T-helper 17 cell (primary cell): ENCODE measurements around the gene QPCTL. TPM values are rescaled to one million over a fixed set of nuclear protein-coding genes. Genes with fewer than 3 reads are reported as not detected.

Experiments used
- ATAC-seq: fragments of 150-1000 bp; cut with Tn5 transposase; 2 replicates; pipeline ENCODE4 v1.10.0; 2021; ENCODE audit warnings: mild to moderate bottlenecking, moderate library complexity
- DNase-seq, 3 donors: peaks; one replicate each; pipeline versions ENCODE4 v3.0.0 to v3.0.0-alpha.2; 2020 to 2021
- H3K9me3 ChIP-seq: one replicate; pipeline ENCODE4 v1.7.0; 2013; ENCODE audit warnings: low read length, mild to moderate bottlenecking; ENCODE audit not compliant: control insufficient read depth, poor library complexity, severe bottlenecking
- H3K27ac Mint-ChIP-seq: one replicate; pipeline ENCODE4 v1.8.0; 2022; ENCODE audit warnings: mild to moderate bottlenecking, moderate library complexity, mixed read lengths
- H3K27me3 Mint-ChIP-seq: one replicate; pipeline ENCODE4 v1.8.0; 2022; ENCODE audit warnings: mixed read lengths
- H3K36me3 Mint-ChIP-seq: one replicate; pipeline ENCODE4 v1.8.0; 2022; ENCODE audit warnings: low read depth, mixed read lengths
- H3K4me1 Mint-ChIP-seq: one replicate; pipeline ENCODE4 v1.8.0; 2022; ENCODE audit warnings: mild to moderate bottlenecking, mixed read lengths
- H3K4me3 Mint-ChIP-seq: one replicate; pipeline ENCODE4 v1.8.0; 2022; ENCODE audit warnings: mild to moderate bottlenecking, moderate library complexity, mixed read lengths
- total RNA-seq, 4 donors: library from RNA in 2 of 4; stranded (reverse) in 2 of 4; gene quantifications; one replicate each; pipeline ENCODE4 v1.2.3 and lab custom pipeline; 2022 to 2026

The QPCTL gene
- total RNA-seq = 10 to 100 TPM in 1 of 2 donors, 1 to 10 TPM in 1; 7.1 to 13.2 TPM
- 7.8 to 13.6 reads per million in 2 donors for total RNA-seq (lab: John Stamatoyannopoulos, UW)

GRCh38 chr19:45692187-45693105 is at the start of gene QPCTL:
Gene QPCTL (plus strand): TSS chr19:45692666. CDS start chr19:45692704, 38 bp downstream.
- no peaks in the 10 kb centered on the region for H3K9me3 ChIP-seq
- peaks cover 14% of the 10 kb centered on the region for H3K4me1 Mint-ChIP-seq
- H3K36me3 Mint-ChIP-seq = peaks cover 6% of the 10 kb centered on the region
- H3K27me3 Mint-ChIP-seq = no peaks in the 10 kb centered on the region
- DNase-seq (peak; percentile 89 to 95 (median 90)), ATAC-seq (peak; percentile 89)
- H3K4me3 Mint-ChIP-seq = peak within 1 kb of the TSS; percentile 93
- H3K27ac Mint-ChIP-seq = peak within 1 kb of the TSS; percentile 94

- no peaks in the 10 kb centered on the region for H3K36me3 Mint-ChIP-seq
- no peaks in the 10 kb centered on the region for H3K9me3 ChIP-seq
- peak overlapping the region; percentile 93 for H3K27ac Mint-ChIP-seq
- DNase-seq (peak; percentile 73 to 92 (median 75)), ATAC-seq (peak; percentile 32)
- peak overlapping the region; percentile 94 for H3K4me3 Mint-ChIP-seq
- H3K27me3 Mint-ChIP-seq = no peaks in the 10 kb centered on the region
- H3K4me1 Mint-ChIP-seq = peaks cover 38% of the 10 kb centered on the region
Measured at GRCh38 chr19:45643024-45643926, 49.2 kb upstream of the QPCTL start.

- ATAC-seq (no peak), DNase-seq (no peak)
- H3K4me1 Mint-ChIP-seq = peaks cover 32% of the 10 kb centered on the region
Measured at GRCh38 chr19:45643927-45644771, 48.3 kb upstream of the QPCTL start.

GRCh38 chr19:45645068-45645630 is 47.3 kb upstream of the QPCTL start:
- Mint-ChIP-seq H3K27me3 (no peaks in the 10 kb centered on the region), H3K4me1 (peaks cover 31% of the 10 kb centered on the region), H3K4me3 (peak overlapping the region; percentile 87), H3K36me3 (no peaks in the 10 kb centered on the region), H3K27ac (peak overlapping the region; percentile 51)
- DNase-seq = no peak
- no peak for ATAC-seq
- no peaks in the 10 kb centered on the region for H3K9me3 ChIP-seq

More at GRCh38 chr19:45643927-45644771, 48.3 kb upstream of the QPCTL start:
- no peaks in the 10 kb centered on the region for H3K9me3 ChIP-seq
- Mint-ChIP-seq H3K27me3 (no peaks in the 10 kb centered on the region), H3K27ac (peak overlapping the region; percentile 51), H3K4me3 (no peak overlapping the region), H3K36me3 (no peaks in the 10 kb centered on the region)

GRCh38 chr19:45645631-45646344 is 46.7 kb upstream of the QPCTL start:
- Mint-ChIP-seq H3K27ac (peak overlapping the region; percentile 53), H3K36me3 (no peaks in the 10 kb centered on the region), H3K4me3 (peak overlapping the region; percentile 87), H3K4me1 (peaks cover 29% of the 10 kb centered on the region), H3K27me3 (no peaks in the 10 kb centered on the region)
- ATAC-seq = peak; percentile 65
- DNase-seq = peak; percentile 60 to 72 (median 67)
- no peaks in the 10 kb centered on the region for H3K9me3 ChIP-seq

GRCh38 chr19:45646345-45646698 is 46.1 kb upstream of the QPCTL start:
- peak overlapping the region; percentile 87 for H3K4me3 Mint-ChIP-seq
- H3K36me3 Mint-ChIP-seq = no peaks in the 10 kb centered on the region
- H3K27ac Mint-ChIP-seq = peak overlapping the region; percentile 53
- no peaks in the 10 kb centered on the region for H3K27me3 Mint-ChIP-seq
- no peak for ATAC-seq
- no peak for DNase-seq
- peaks cover 24% of the 10 kb centered on the region for H3K4me1 Mint-ChIP-seq
- no peaks in the 10 kb centered on the region for H3K9me3 ChIP-seq

GRCh38 chr19:45650722-45651121 is 41.7 kb upstream of the QPCTL start:
- ATAC-seq (no peak), DNase-seq (no peak)
- no peaks in the 10 kb centered on the region for H3K9me3 ChIP-seq
- Mint-ChIP-seq H3K27ac (no peak overlapping the region), H3K27me3 (no peaks in the 10 kb centered on the region), H3K36me3 (no peaks in the 10 kb centered on the region), H3K4me3 (no peak overlapping the region), H3K4me1 (peaks cover 3% of the 10 kb centered on the region)

- H3K9me3 ChIP-seq = no peaks in the 10 kb centered on the region
- Mint-ChIP-seq H3K4me1 (peaks cover under 1% of the 10 kb centered on the region), H3K27me3 (peaks cover 2% of the 10 kb centered on the region)
Measured at GRCh38 chr19:45653634-45654033, 38.8 kb upstream of the QPCTL start.

GRCh38 chr19:45655073-45655472 is 37.4 kb upstream of the QPCTL start:
- no peak overlapping the region for H3K4me3 Mint-ChIP-seq
- ATAC-seq (no peak), DNase-seq (no peak)
- peaks cover 4% of the 10 kb centered on the region for H3K4me1 Mint-ChIP-seq
- no peak overlapping the region for H3K27ac Mint-ChIP-seq
- H3K27me3 Mint-ChIP-seq = peaks cover 12% of the 10 kb centered on the region
- peaks cover 7% of the 10 kb centered on the region for H3K36me3 Mint-ChIP-seq
- no peaks in the 10 kb centered on the region for H3K9me3 ChIP-seq

More at GRCh38 chr19:45653634-45654033, 38.8 kb upstream of the QPCTL start:
- no peak for ATAC-seq
- Mint-ChIP-seq H3K36me3 (peaks cover under 1% of the 10 kb centered on the region), H3K27ac (no peak overlapping the region), H3K4me3 (no peak overlapping the region)
- no peak for DNase-seq

GRCh38 chr19:45657520-45658167 is 34.8 kb upstream of the QPCTL start:
- DNase-seq = no peak
- H3K36me3 Mint-ChIP-seq = peaks cover 13% of the 10 kb centered on the region
- H3K9me3 ChIP-seq = no peaks in the 10 kb centered on the region

GRCh38 chr19:45659096-45659729 is 33.3 kb upstream of the QPCTL start:
- H3K9me3 ChIP-seq = no peaks in the 10 kb centered on the region
- DNase-seq = no peak
- peak overlapping the region; percentile 61 for H3K27ac Mint-ChIP-seq
- H3K4me1 Mint-ChIP-seq = peaks cover 9% of the 10 kb centered on the region
- no peak overlapping the region for H3K4me3 Mint-ChIP-seq
- ATAC-seq = no peak
- H3K36me3 Mint-ChIP-seq = peaks cover 13% of the 10 kb centered on the region
- H3K27me3 Mint-ChIP-seq = peaks cover 28% of the 10 kb centered on the region

More at GRCh38 chr19:45657520-45658167, 34.8 kb upstream of the QPCTL start:
- Mint-ChIP-seq H3K27ac (no peak overlapping the region), H3K27me3 (peaks cover 25% of the 10 kb centered on the region), H3K4me1 (peaks cover 4% of the 10 kb centered on the region), H3K4me3 (no peak overlapping the region)
- ATAC-seq = no peak
